Motor neuron (in vitro differentiated cells): ENCODE measurements around the gene CARMIL1. TPM values are rescaled to one million over a fixed set of nuclear protein-coding genes. Genes with fewer than 3 reads are reported as not detected.

Source experiments
- ATAC-seq, 8 experiments: fragments of 200-7000 bp; cut with Tn5 transposase; replicated peaks in 6 of 8; 2 replicates each; pipeline ENCODE4 v1.8.0; 2021; ENCODE audit warnings: mild to moderate bottlenecking in 8 of 8, moderate library complexity in 8 of 8
- H3K27ac ChIP-seq, 2 donors: fragments of 250-450 bp; sonication (Bioruptor Pico); 2 replicates each; pipeline ENCODE4 v1.9.0; 2021; ENCODE audit warnings: antibody characterized with exemption in 2 of 2, mild to moderate bottlenecking in 2 of 2, moderate library complexity in 1 of 2
- H3K4me1 ChIP-seq, 2 donors: fragments of 250-450 bp; sonication (Bioruptor Pico); replicated peaks in 1 of 2; 2 replicates each; pipeline ENCODE4 v1.6.1; 2021; ENCODE audit warnings: antibody characterized with exemption in 2 of 2, mild to moderate bottlenecking in 2 of 2, moderate library complexity in 1 of 2
- H3K4me3 ChIP-seq, 5 donors: fragments of 250-450 bp; sonication (Bioruptor Pico); 2 replicates each; pipeline ENCODE4 v1.9.0; 2021; ENCODE audit warnings: antibody characterized with exemption in 5 of 5, mild to moderate bottlenecking in 5 of 5, moderate library complexity in 4 of 5
- WGBS, 10 experiments: fragments of 450-650 bp; shearing (Covaris generic); methylation state at CpG; one replicate each; pipeline ENCODE4 v1.0.0; 2022; 5-methylcytosine and 5-hydroxymethylcytosine counted together
- in situ Hi-C, 9 experiments: fragments of 400-800 bp; cut with MboI; loops; one replicate each; pipeline ENCODE4 v1.15.0; 2021; ENCODE audit warnings: low sequenced_read_pairs in 9 of 9, low pct_unique_long_range_greater_than_20kb in 2 of 9; ENCODE audit not compliant: unreplicated experiment in 9 of 9
- total RNA-seq, 8 experiments: library from RNA; unstranded; fragments of 300-600 nt; gene quantifications; 2 replicates each; pipeline versions ENCODE4 v1.2.3 to v1.2.4, GENCODE V29; 2022

The CARMIL1 gene
- total RNA-seq, 8 experiments from 2014 or later: 1.7 to 52.5 (median 6.4) TPM

DNA sequence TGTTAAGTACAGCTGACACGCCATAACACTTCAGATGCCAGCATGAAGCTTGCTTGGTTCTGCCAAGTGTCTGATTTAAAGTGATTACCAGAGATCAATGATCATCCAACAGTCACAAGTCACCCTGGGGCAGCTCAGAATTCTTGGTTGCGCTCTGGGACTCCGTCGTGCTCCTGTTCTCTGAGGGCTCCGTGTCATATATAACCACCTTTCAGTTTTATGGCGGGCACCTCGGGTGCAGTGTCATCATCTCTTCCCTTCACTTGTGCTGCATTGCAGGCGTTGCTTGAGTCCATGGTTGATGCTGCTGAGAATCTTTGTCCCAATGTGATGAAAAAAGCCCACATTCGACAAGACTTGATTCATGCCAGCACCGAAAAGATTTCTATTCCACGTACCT lies 271.5 kb downstream of the CARMIL1 start:
- Histone ChIP-seq H3K4me3 (no peak overlapping the region), H3K27ac (no peak overlapping the region), H3K4me1 (no peaks in the 10 kb centered on the region)
- ATAC-seq: peak in 1 of 8 experiments; percentile 31
- in situ Hi-C loops: loop anchor here in 1 of 9 experiments (25.0 kb wide), 1 partner anchor 288 kb away; no protein-coding TSS in a partner anchor
- WGBS, 10 experiments: 79 to 100% (median 84%) methylated on average over 3 to 10 of the region's 11 CpGs; no CpG with 5 or more reads in 1 of the 10 experiments

GRCh38 chr6:25553502-25553901 lies 274.3 kb downstream of the CARMIL1 start:
- Histone ChIP-seq H3K4me1 (no peaks in the 10 kb centered on the region), H3K27ac (no peak overlapping the region), H3K4me3 (no peak overlapping the region)
- ATAC-seq: peak in 1 of 8 experiments; percentile 41
- WGBS, 10 experiments: 12 to 83% (median 63%) methylated on average over 1 to 3 of the region's 3 CpGs
- in situ Hi-C loops: loop anchor here in 1 of 9 experiments (25.0 kb wide), 1 partner anchor 291 kb away; no protein-coding TSS in a partner anchor

GRCh38 chr6:25555188-25555587 lies 276.0 kb downstream of the CARMIL1 start:
- Histone ChIP-seq H3K4me3 (no peak overlapping the region), H3K4me1 (no peaks in the 10 kb centered on the region), H3K27ac (no peak overlapping the region)
- no peak for ATAC-seq
- 80 to 100% (median 100%) methylated on average over 1 to 2 of the region's 2 CpGs; no CpG with 5 or more reads in 6 of the 10 experiments for WGBS, 10 experiments
- in situ Hi-C loops: loop anchor here in 1 of 9 experiments (25.0 kb wide), 1 partner anchor 293 kb away; no protein-coding TSS in a partner anchor

- in situ Hi-C loops: loop anchor here in 1 of 9 experiments (25.0 kb wide), 1 partner anchor 294 kb away; no protein-coding TSS in a partner anchor
- H3K4me3 ChIP-seq: no peak overlapping the region
- no peak overlapping the region for H3K27ac ChIP-seq
- no peaks in the 10 kb centered on the region for H3K4me1 ChIP-seq
- 0 to 50% (median 26%) methylated on average over 2 to 10 of the region's 10 CpGs; no CpG with 5 or more reads in 1 of the 10 experiments for WGBS, 10 experiments
- peak in 7 of 8 experiments; percentile 36 to 79 (median 65) for ATAC-seq
These were observed 277.3 kb downstream of the CARMIL1 start for GRCh38 chr6:25556516-25556915.

DNA sequence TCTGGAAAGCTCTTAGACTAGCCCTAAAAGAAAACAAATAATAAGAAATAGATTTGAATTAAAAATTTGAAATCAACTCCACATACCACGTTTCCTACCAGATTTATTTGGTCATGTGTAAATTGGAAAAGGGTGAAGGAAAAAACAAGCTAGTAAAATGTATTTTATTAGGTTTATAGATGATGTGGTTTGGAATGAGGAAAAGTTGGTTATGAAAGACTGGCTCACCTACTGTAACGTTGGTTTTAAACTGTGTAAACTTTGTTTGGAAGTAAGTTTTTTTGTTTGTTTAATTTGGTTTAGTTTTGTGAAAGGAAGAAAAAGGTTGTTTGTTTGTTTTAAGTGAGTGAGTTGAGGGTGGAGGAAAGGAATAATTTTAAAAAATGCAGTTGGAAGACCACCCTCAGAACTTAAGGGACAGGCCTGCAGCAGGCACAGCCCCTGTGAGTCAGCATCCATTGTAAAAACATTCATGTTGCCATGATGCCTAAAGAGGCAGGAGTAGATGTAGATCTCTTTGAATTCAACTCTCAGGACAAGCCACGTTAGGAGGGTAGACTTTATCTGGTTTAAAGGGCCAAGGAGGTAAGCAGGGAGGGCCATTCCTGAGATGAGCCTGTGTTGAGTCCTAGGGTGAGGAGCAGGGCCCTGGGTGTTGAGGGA lies 279.1 kb downstream of the CARMIL1 start:
- in situ Hi-C loops: loop anchor here in 1 of 9 experiments (25.0 kb wide), 1 partner anchor 296 kb away; no protein-coding TSS in a partner anchor
- WGBS, 10 experiments: 58 to 100% (median 71%) methylated on average over 1 to 3 of the region's 3 CpGs
- no peak for ATAC-seq
- Histone ChIP-seq H3K4me1 (no peaks in the 10 kb centered on the region), H3K27ac (no peak overlapping the region), H3K4me3 (no peak overlapping the region)

GRCh38 chr6:25560865-25561264 lies 281.7 kb downstream of the CARMIL1 start:
- Histone ChIP-seq H3K4me3 (no peak overlapping the region), H3K27ac (no peak overlapping the region), H3K4me1 (no peaks in the 10 kb centered on the region)
- ATAC-seq: no peak
- in situ Hi-C loops: loop anchor here in 1 of 9 experiments (25.0 kb wide), 1 partner anchor 299 kb away; no protein-coding TSS in a partner anchor
- WGBS, 10 experiments: 14 to 88% (median 60%) methylated on average over 1 to 2 of the region's 2 CpGs; no CpG with 5 or more reads in 2 of the 10 experiments

DNA sequence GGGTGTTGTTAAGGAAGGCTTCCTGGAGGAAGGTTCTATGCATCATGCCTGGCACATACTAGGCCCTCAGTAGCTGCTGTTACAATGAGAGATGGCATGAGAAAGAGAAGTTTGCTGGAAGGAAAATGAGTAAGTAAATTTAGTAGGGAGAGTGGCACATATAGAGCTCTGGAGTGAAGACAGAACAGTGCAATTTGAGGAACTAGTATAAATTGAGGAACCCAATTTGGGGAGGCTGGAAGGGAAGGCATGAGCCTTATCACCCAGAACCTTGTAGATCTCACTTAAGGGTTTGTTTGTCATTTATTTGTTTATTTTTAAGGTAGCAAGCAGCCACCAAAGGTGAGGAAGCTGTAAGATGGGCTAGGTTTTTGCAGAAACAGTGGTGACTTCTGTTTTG lies 285.8 kb downstream of the CARMIL1 start:
- no peak for ATAC-seq
- H3K27ac ChIP-seq: no peak overlapping the region
- in situ Hi-C loops: loop anchor here in 1 of 9 experiments (25.0 kb wide), 1 partner anchor 303 kb away; no protein-coding TSS in a partner anchor
- H3K4me1 ChIP-seq: no peaks in the 10 kb centered on the region
- H3K4me3 ChIP-seq: no peak overlapping the region

DNA sequence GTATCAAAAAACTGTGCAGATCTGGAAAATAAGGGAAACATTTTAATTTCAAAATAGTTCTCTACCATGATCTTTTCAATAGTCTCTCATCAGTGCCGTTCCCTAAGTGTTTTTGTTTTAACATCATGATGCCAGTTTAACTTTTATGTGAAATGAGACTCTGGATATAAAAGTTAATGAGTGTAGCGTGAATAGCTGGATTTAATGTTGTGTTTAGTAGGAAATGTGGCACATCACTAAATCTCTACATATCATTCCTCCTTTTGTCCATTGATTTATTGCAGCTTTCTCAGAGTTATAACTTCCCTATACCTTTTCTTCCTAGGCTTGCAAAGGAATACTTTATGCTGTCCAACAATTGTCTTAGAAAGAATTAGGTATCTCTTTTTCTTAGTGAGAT lies 291.4 kb downstream of the CARMIL1 start:
- no peak overlapping the region for H3K4me3 ChIP-seq
- no peaks in the 10 kb centered on the region for H3K4me1 ChIP-seq
- WGBS, 10 experiments: 67 to 92% (median 80%) methylated on average over 1 to 2 of the region's 2 CpGs; no CpG with 5 or more reads in 1 of the 10 experiments
- ATAC-seq: no peak
- H3K27ac ChIP-seq: no peak overlapping the region
- in situ Hi-C loops: loop anchor here in 1 of 9 experiments (25.0 kb wide), 1 partner anchor 308 kb away; no protein-coding TSS in a partner anchor

- Histone ChIP-seq H3K4me1 (peaks cover 6 to 7% of the 10 kb centered on the region in 2 donors), H3K4me3 (no peak overlapping the region), H3K27ac (no peak overlapping the region)
- in situ Hi-C loops: loop anchor here in 4 of 9 experiments (25.0 kb wide), 1 partner anchor 315 kb away; no protein-coding TSS in a partner anchor
- WGBS, 10 experiments: 7 to 94% (median 60%) methylated on average over 1 to 2 of the region's 2 CpGs; no CpG with 5 or more reads in 1 of the 10 experiments
- peak in 3 of 8 experiments; percentile 49 to 95 (median 62) for ATAC-seq
These were observed 297.7 kb downstream of the CARMIL1 start for GRCh38 chr6:25576919-25577318.

- ATAC-seq: no peak
- Histone ChIP-seq H3K27ac (no peak overlapping the region), H3K4me1 (peaks cover 6 to 7% of the 10 kb centered on the region in 2 donors), H3K4me3 (no peak overlapping the region)
- in situ Hi-C loops: loop anchor here in 4 of 9 experiments (25.0 kb wide), 1 partner anchor 316 kb away; no protein-coding TSS in a partner anchor
These were observed 299.4 kb downstream of the CARMIL1 start for GRCh38 chr6:25578538-25578937.

DNA sequence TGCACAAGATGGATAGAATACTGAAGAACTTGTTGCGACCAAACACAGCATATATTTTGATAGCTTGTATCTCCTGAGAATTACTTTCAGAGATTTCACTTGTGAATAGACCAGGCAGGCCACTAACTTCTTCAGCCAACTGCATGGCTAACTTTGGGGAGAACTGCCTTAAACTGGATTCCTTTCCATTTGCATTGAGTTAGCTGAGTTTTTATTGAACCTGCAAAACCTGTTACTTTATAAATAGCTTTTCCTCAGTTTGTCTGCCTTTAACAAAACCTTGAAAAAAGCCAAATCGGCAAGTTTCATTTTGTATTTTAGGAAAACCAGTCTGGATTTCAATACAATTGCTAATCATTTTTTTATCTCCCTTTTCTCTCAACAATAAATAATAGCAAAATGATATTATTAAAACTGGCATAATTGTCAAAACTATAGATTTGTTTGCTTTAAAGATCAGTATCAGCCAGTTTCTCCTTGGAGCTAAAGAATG lies 300.3 kb downstream of the CARMIL1 start:
- in situ Hi-C loops: loop anchor here in 4 of 9 experiments (25.0 kb wide), 1 partner anchor 317 kb away; no protein-coding TSS in a partner anchor
- Histone ChIP-seq H3K4me3 (no peak overlapping the region), H3K27ac (no peak overlapping the region), H3K4me1 (peaks cover 6 to 7% of the 10 kb centered on the region in 2 donors)
- WGBS, 10 experiments: 71 to 100% (median 90%) methylated on average over 1 to 2 of the region's 2 CpGs
- ATAC-seq: no peak

DNA sequence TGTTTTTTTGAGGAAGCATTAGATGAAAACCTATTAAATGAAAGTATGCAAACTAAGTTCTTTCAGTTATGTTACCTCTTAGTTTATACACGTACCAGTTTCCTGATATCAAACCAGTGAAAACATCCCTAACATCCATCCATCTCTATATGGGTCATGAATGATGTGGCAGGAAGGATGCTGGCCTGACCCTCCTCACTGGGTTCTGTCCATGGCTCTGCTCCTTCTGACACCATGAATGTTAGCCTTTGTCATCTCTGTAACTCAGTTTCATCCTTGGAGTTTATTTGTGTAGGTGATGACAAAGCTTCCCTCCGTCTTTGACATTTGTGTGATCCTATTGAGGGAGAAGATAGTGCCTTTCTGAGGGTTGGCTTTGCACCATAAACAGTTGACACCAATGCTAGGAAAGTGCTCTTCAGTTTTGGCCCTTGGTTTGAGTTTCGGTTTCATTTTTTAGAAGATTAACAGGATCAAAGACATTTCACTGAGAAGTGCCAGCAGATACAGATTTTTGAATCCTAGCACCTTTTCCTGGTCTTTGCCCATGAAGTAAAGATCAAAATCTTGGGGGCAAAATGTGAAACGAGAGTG lies 300.8 kb downstream of the CARMIL1 start:
- H3K4me1 ChIP-seq: peaks cover 6 to 7% of the 10 kb centered on the region in 2 donors
- H3K4me3 ChIP-seq: no peak overlapping the region
- in situ Hi-C loops: loop anchor here in 4 of 9 experiments (25.0 kb wide), 1 partner anchor 318 kb away; no protein-coding TSS in a partner anchor
- 82 to 94% (median 90%) methylated on average over 2 to 4 of the region's 4 CpGs; no CpG with 5 or more reads in 1 of the 10 experiments for WGBS, 10 experiments
- no peak for ATAC-seq
- no peak overlapping the region for H3K27ac ChIP-seq

GRCh38 chr6:25582101-25582500 lies 302.9 kb downstream of the CARMIL1 start:
- WGBS, 10 experiments: 49 to 100% (median 86%) methylated on average over 1 to 4 of the region's 4 CpGs; no CpG with 5 or more reads in 1 of the 10 experiments
- in situ Hi-C loops: loop anchor here in 4 of 9 experiments (25.0 kb wide), 1 partner anchor 320 kb away; no protein-coding TSS in a partner anchor
- no peak overlapping the region for H3K27ac ChIP-seq
- H3K4me1 ChIP-seq: peaks cover 1 to 6% of the 10 kb centered on the region in 2 donors
- no peak overlapping the region for H3K4me3 ChIP-seq
- ATAC-seq: no peak
